Measurements from ENCODE around the gene SKI.
A peak's percentile ranks its signal among the peaks of the same experiment; 100 is the strongest.

Gene SKI

GRCh38 chr1:2210786-2211185, 17.3 kb upstream of the SKI start:
- no peak for DNase-seq

DNA sequence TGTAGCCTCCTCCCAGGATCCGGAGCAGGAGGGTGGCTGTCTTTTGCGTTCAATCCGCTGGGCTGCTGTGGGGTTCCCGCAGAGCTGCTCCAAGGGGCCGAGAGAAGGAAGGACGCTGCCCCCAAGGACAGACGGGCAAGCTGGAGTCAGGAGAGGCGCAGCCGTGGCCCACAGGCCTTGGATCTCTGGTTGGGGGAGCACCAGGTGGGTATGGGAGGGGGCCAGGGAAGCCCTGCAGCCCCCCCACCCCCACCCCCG, 15.9 kb upstream of the SKI start:
- DNase-seq = no peak

DNA sequence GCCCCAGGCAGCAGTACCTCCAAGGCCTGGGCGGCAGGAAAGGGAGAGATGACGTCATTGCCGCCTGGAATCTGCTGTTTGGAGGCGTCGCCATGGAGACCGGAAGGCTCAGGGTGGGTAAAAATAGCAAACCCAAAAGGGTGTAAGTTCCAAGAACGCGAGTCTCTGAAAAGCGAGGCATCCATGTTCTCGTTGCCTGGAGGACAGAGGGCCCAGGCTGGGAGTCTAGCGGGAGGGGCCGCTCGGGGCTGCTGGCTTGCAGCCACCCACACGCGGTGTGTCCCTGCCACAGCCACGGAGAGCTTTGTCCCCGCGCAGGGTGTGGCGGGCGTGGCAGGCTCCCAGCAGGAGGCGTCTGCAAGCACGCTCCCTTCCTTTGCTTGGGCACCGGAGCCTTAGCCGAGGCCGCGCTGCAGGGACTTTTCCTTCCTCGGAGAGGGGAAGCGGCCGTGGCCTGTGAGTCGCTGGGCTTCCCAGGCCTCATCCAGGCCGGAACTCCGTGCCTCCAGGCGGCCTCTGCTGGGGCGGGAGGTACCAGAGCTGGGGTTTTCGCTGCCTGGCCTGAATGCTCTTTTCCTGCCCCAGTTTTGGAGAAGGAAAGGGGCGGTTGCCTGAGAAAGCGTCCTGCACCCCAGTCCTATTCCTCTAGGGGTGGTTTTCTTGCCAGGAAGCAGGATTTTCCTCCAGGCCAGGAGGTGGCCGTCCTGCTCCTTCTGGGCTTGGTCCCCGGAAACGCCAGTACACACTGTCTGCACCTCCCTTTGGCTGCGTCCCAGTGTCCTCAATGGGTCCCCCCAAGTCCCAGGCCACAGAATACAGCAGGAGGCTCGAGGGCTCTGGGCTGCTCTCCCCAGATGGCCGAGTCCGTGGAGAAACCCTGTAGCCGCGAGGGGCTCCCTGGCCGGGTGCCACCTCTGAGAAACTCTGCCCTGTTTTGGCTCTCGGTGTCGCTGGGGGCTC, 15.3 kb upstream of the SKI start:
- DNase-seq = peak; percentile 71 to 76

GRCh38 chr1:2213576-2214505, 14.3 kb upstream of the SKI start:
- no peak for DNase-seq

DNA sequence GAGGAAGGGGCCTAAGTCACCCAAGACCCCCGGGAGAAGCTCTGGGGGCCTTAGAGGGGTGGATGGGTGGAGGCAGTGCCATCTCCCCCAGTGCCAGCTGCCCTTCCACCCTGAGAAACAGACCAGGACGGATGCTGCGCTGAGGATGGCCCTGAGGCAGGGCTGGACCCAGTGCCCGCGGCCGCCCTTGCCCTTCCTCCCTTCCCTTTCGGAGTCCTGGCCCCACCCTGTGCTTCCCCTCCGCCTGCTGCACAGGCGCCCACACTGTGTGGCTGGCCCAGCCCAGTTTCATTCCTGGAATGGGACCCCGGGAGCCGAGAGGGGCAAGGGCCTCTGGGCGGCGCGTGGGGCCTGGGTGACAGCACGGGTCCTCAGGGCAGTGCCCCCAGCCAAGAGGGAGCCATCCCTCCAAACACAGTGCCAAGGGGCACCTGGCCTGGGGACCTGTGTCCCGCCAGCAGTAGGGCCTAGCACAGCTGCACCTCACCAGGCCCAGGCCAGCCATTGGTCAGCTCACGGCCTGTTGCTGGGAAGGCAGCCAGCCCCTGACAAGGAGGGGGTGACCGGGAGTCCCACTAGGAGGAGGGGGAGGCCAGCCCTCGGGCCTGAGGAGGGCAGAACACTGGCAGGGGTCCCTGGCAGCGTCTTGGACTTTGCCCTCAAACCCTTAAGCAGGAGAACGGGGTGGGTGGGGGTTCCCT, 13.4 kb upstream of the SKI start:
- no peak for DNase-seq

- DNase-seq = no peak
Measured at GRCh38 chr1:2215329-2215728, 12.8 kb upstream of the SKI start.

DNA sequence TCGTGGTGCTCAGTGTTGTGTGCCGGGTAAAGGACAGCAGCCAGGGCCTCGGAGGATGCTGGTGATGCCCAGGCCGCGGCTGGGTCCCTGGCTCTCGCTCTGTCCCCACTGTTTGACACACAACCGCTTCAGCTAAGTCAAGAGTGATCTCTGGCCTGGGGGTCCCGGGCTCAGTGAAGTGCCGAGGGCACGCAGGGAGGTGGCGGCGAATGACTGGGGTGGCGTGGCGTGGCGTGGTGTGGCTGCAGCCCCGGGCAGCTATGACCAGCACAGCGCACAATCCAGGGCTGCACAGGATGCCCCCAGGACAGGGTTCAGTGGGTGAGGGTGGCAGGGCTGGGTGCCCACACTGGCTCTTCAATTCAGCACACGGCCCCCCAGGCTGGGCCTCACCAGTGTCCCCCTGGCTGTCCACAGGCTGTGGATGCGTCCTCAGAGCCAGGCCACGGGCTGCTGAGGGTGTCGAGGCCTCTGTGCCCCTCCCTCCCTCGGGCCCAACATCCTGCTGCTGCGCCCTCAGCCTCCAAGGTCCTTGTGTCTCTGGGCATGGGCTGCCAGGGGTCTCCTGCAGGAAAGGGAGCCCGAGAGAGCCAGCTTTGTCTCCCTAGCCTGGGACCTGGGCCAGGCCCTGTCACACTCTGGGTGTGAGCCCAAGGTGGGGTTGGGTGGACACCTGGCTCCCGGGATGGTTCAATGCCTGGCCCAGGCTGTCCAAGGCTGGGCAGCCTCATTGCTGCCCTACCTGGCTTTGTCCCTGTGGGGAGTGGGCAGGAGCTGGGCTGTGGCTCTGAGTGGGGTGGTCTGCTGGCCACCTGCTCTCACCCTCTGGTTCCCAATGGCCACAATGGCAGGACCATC, 12.0 kb upstream of the SKI start:
- no peak for DNase-seq

DNA sequence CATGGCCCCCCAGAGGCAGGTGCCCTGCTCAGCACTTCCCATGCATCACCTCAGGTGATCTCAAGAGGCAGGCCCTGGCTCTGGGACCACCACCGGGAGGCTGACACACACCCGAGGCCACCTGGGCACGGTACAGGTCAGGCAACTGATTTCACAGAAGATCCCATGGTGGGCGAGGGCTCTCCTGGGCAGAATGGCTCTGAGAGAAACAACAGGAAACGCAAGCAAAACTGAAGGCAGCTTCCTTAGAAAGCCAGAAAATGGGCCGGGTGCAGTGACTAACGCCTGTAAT, 11.4 kb upstream of the SKI start:
- DNase-seq = no peak

- DNase-seq = no peak
Measured at GRCh38 chr1:2221271-2221670, 6.8 kb upstream of the SKI start.

- DNase-seq = no peak
Measured at GRCh38 chr1:2224170-2224584, 3.9 kb upstream of the SKI start.

- no peak for DNase-seq
Measured at GRCh38 chr1:2224631-2225428, 3.3 kb upstream of the SKI start.

DNA sequence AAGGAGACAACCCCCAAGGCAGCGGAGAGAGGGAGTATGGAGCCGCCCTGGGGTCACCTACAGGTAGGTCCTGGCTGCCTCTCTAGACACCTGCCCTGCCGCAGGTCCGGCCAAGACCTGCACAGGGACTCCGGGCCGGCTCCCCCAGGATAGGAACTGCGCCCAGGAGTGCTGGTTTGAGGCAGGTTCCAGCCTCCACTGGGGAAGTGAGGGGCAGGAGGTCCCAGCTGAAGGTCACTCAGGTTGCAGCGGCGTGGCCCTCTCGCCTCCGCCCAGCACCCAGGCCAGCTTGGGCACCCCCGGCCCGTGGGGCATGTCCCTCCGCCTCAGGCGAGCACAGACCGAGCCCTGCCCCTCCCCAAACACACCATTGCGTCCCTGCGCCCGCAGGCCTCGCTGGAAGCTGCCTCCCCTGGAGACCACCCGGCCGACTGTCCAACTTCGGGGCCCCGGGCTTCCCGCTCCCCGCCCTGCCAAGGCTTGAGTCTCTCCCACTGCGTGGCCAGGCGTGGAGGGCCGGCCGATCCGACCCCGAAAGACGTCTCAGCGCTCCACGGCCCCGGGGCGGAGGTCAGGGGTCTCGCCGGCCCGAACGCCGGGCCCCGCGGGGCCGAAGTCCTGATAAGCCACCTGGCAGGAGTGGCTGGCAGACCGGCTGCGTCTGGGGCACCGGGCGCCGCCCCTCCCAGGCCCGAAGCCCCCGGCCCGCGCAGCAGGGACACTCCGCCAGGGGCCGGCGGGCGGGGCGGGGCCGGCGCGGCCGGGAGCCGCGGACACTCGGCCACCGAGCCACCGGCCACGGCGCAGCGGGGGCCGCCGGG, 1.4 kb upstream of the SKI start:
- no peak for DNase-seq

DNA sequence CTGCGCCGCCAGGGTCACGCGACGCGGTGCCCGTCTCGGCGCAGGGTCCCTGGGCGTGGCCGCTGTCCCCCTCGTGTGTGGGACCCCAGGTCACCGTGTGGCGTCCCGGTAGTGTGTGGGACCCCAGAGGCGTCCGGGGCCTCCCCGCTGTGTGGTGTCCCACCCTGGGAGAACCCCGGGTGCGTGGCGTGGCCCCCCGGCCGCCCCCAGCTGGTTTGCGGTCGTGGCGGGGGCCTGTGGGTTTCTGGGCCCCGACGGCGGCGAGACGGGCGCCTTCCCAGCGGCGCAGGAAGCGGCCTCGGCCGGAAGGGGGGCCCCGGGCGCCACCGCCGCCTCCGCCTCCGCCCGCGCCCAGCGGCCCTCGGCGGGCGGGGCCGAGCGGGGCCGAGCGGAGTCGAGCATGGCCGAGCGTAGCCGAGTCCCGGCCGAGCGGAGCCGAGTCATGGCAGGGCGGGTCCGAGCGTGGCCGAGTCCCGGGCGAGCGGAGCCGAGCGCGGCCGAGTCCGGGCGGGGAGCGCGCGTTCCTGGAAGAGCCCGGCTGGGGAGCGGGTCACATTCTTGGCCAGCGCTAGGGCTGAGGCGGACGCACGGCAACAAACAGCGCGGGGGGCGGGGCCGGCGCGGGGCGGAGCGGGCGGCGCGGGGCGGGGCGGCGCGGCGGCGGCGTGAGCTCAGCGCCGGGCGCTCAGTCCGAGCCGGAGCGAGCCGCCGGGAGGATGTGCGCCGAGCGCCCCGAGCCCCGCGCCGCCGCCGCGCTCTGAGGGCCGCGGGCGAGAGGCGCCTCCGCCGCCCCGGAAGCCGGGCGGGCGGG, 568 bp upstream of the SKI start:
- peak; percentile 91 to 93 for DNase-seq

GRCh38 chr1:2228694-2229036, 546 bp downstream of the SKI start:
- peak in 1 of 2 experiments; percentile 33 for DNase-seq

GRCh38 chr1:2229037-2229864, 1.1 kb downstream of the SKI start:
- DNase-seq = peak; percentile 28 to 46

- no peak for DNase-seq
Measured at GRCh38 chr1:2229911-2230731, 2.0 kb downstream of the SKI start.

GRCh38 chr1:2230781-2231531, 2.8 kb downstream of the SKI start:
- no peak for DNase-seq
